PC-9 (cell line): ENCODE measurements around the gene EHMT1.

Experiments used
- EZH2 ChIP-seq: fragments of 200-600 bp; sonication (generic); IDR thresholded peaks from 2 replicates; pipeline ENCODE4 v1.8.0; 2017; ENCODE audit warnings: antibody characterized with exemption, low read depth
- TF ChIP-seq, protein P1 (sequence below): fragments of 200-600 bp; sonication (generic); conservative IDR thresholded peaks from 2 replicates; pipeline ENCODE4 v1.6.1; 2017; ENCODE audit warnings: mixed run types, antibody characterized with exemption, mild to moderate bottlenecking, moderate library complexity

DNA sequence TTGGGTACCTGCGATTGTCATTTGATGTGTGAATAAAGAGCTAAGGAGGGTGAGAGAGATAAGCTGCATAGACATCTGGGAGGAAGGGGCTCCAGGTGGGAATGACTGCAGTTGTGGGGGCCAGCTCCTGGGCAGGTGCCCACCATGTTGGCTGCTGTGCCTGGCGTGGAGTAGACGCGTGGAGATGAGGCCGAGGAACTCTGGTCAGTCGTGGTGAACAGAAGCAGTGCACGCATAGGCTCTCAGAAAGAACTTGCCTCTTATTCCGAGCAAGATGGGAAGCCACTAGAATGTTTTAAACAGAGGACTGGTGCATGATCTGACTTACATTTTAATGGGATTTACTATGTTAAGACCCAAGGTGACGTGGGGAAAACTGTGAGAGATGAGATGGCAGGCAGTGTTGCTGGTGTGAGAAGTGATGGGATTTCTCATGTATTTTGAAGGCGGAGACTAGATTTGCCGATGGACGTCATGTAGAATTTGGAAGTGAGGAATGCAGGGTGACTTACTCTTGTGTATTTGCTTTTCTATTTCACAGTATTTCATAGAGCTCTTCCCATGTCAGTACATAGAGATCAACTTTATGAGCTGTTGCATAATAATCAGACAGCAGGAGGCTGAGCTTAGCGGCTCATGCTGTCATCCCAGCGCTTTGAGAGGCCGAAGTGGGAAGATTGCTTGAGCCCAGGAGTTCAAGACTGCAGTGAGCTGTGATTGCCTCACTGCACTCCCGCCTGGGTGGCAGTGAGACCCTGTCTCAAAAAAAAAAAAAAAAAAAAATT is 71.1 kb downstream of the EHMT1 start:
- TF ChIP-seq, protein P1, sequence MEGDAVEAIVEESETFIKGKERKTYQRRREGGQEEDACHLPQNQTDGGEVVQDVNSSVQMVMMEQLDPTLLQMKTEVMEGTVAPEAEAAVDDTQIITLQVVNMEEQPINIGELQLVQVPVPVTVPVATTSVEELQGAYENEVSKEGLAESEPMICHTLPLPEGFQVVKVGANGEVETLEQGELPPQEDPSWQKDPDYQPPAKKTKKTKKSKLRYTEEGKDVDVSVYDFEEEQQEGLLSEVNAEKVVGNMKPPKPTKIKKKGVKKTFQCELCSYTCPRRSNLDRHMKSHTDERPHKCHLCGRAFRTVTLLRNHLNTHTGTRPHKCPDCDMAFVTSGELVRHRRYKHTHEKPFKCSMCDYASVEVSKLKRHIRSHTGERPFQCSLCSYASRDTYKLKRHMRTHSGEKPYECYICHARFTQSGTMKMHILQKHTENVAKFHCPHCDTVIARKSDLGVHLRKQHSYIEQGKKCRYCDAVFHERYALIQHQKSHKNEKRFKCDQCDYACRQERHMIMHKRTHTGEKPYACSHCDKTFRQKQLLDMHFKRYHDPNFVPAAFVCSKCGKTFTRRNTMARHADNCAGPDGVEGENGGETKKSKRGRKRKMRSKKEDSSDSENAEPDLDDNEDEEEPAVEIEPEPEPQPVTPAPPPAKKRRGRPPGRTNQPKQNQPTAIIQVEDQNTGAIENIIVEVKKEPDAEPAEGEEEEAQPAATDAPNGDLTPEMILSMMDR, result no peak
- TF ChIP-seq EZH2, result no peak
